ENCODE data around the gene DDX41. TPM values are rescaled to one million over a fixed set of nuclear protein-coding genes. Genes with fewer than 3 reads are reported as not detected.

DDX41 gene
- total RNA-seq, 2 donors from 2014 or later = 40.9 to 45.5 TPM

GRCh38 chr5:177468685-177469628, 47.8 kb downstream of the DDX41 start:
- H3K4me3 ChIP-seq = no peak overlapping the region

GRCh38 chr5:177468329-177468684, 48.5 kb downstream of the DDX41 start:
- Histone ChIP-seq H3K27me3 (no peaks in the 10 kb centered on the region), H3K9me3 (no peaks in the 10 kb centered on the region), H3K36me3 (peaks cover 22% of the 10 kb centered on the region), H3K27ac (peak overlapping the region in 1 of 2 donors; percentile 84), H3K4me3 (no peak overlapping the region), H3K4me1 (peaks cover 0 to 40% of the 10 kb centered on the region in 2 donors)
- no peak for TF ChIP-seq CTCF (IDR thresholded peaks at IDR 0.05)
- DNase-seq (ENCODE audit: low spot score) = no peak

More at GRCh38 chr5:177468685-177469628, 47.8 kb downstream of the DDX41 start:
- Histone ChIP-seq H3K27ac (peak overlapping the region; percentile 78 to 84), H3K27me3 (no peaks in the 10 kb centered on the region), H3K4me1 (peaks cover 0 to 45% of the 10 kb centered on the region in 2 donors), H3K9me3 (no peaks in the 10 kb centered on the region), H3K36me3 (peaks cover 22% of the 10 kb centered on the region)
- peak; percentile 79 for DNase-seq (ENCODE audit: low spot score)
- no peak for TF ChIP-seq CTCF (IDR thresholded peaks at IDR 0.05)

GRCh38 chr5:177467436-177467835, 49.3 kb downstream of the DDX41 start:
- Histone ChIP-seq H3K4me1 (peaks cover 0 to 39% of the 10 kb centered on the region in 2 donors), H3K27ac (no peak overlapping the region), H3K4me3 (no peak overlapping the region), H3K9me3 (no peaks in the 10 kb centered on the region), H3K36me3 (peaks cover 22% of the 10 kb centered on the region), H3K27me3 (no peaks in the 10 kb centered on the region)
- DNase-seq (ENCODE audit: low spot score) = no peak
- TF ChIP-seq CTCF (IDR thresholded peaks at IDR 0.05) = no peak

GRCh38 chr5:177466861-177467260, 49.9 kb downstream of the DDX41 start:
- no peak for DNase-seq (ENCODE audit: low spot score)
- H3K9me3 ChIP-seq = no peaks in the 10 kb centered on the region
- no peak for TF ChIP-seq CTCF (IDR thresholded peaks at IDR 0.05)
- peaks cover 22% of the 10 kb centered on the region for H3K36me3 ChIP-seq
- no peak overlapping the region for H3K27ac ChIP-seq
- H3K4me3 ChIP-seq = no peak overlapping the region
- peaks cover 0 to 39% of the 10 kb centered on the region in 2 donors for H3K4me1 ChIP-seq
- H3K27me3 ChIP-seq = no peaks in the 10 kb centered on the region

- DNase-seq (ENCODE audit: low spot score) = no peak
- H3K9me3 ChIP-seq = no peaks in the 10 kb centered on the region
- peaks cover 28% of the 10 kb centered on the region for H3K36me3 ChIP-seq
- no peak for TF ChIP-seq CTCF (IDR thresholded peaks at IDR 0.05)
- H3K4me1 ChIP-seq = peaks cover 0 to 27% of the 10 kb centered on the region in 2 donors
- no peak overlapping the region for H3K27ac ChIP-seq
- H3K4me3 ChIP-seq = no peak overlapping the region
- H3K27me3 ChIP-seq = no peaks in the 10 kb centered on the region
These were observed 51.7 kb downstream of the DDX41 start for GRCh38 chr5:177465044-177465443.

Measured in right atrium auricular region (tissue), 2 donors.